Lower lobe of right lung (tissue), 2 donors: ENCODE data around the gene YDJC. TPM values are rescaled to one million over a fixed set of nuclear protein-coding genes. Genes with fewer than 3 reads are reported as not detected.
A peak's percentile ranks its signal among the peaks of the same experiment; 100 is the strongest.
"Not testable (repeated sequence)": the region's sequence is repeated elsewhere in the genome, so short reads cannot be mapped to it uniquely, and the experiment has no call there.

Experiments used
- ATAC-seq, 2 donors: fragments of 200-7000 bp; cut with Tn5 transposase; one replicate each; pipeline ENCODE4 v1.9.1; 2020 to 2022; ENCODE audit warnings: mild to moderate bottlenecking in 2 of 2, moderate library complexity in 2 of 2
- DNase-seq: peaks from one replicate; pipeline ENCODE4 v3.0.0-alpha.2; 2020
- H3K27ac ChIP-seq: fragments of 200-600 bp; one replicate; pipeline ENCODE4 v1.8.0; 2022
- H3K27me3 ChIP-seq: fragments of 200-600 bp; one replicate; pipeline ENCODE4 v1.8.0; 2022; ENCODE audit warnings: low read depth
- H3K36me3 ChIP-seq: fragments of 200-600 bp; one replicate; pipeline ENCODE4 v1.8.0; 2022; ENCODE audit warnings: mild to moderate bottlenecking
- H3K4me1 ChIP-seq: fragments of 200-600 bp; one replicate; pipeline ENCODE4 v1.8.0; 2022
- H3K4me3 ChIP-seq: fragments of 200-600 bp; one replicate; pipeline ENCODE4 v1.8.0; 2022; ENCODE audit warnings: mild to moderate bottlenecking
- H3K9me3 ChIP-seq: fragments of 200-600 bp; one replicate; pipeline ENCODE4 v1.8.0; 2022
- CTCF ChIP-seq: fragments of 200-600 bp; IDR thresholded peaks from one replicate; pipeline ENCODE4 v1.8.0; 2022; ENCODE audit warnings: antibody characterized with exemption, mild to moderate bottlenecking
- intact Hi-C: fragments of 100-400 bp; cut with DNase I; formaldehyde crosslinking; loops from one replicate; pipeline ENCODE4 v1.11.0; 2022
- total RNA-seq: library from RNA; stranded (reverse); fragmentation: NEBNext Ultra II Directional; extraction: Animal tissue kit (Norgen Biotek cat#: 25700); gene quantifications from one replicate; pipeline ENCODE4 v1.2.1, GENCODE V29; 2021
- donor health status: DM: no; HTN: yes; CAD: no; lungs with severe emphysema.

Gene YDJC
- total RNA-seq, 1 donor from 2014 or later = 13.1 TPM

- Histone ChIP-seq H3K4me3 (no peak overlapping the region), H3K9me3 (no peaks in the 10 kb centered on the region), H3K27ac (no peak overlapping the region), H3K36me3 (peaks cover 56% of the 10 kb centered on the region), H3K4me1 (no peaks in the 10 kb centered on the region), H3K27me3 (no peaks in the 10 kb centered on the region)
- DNase-seq (no peak), ATAC-seq (peak in 1 of 2 donors; percentile 9)
- no peak for TF ChIP-seq CTCF
- intact Hi-C loops = no loop called here
Measured at GRCh38 chr22:21611210-21611977, 18.4 kb downstream of the YDJC start.

DNA sequence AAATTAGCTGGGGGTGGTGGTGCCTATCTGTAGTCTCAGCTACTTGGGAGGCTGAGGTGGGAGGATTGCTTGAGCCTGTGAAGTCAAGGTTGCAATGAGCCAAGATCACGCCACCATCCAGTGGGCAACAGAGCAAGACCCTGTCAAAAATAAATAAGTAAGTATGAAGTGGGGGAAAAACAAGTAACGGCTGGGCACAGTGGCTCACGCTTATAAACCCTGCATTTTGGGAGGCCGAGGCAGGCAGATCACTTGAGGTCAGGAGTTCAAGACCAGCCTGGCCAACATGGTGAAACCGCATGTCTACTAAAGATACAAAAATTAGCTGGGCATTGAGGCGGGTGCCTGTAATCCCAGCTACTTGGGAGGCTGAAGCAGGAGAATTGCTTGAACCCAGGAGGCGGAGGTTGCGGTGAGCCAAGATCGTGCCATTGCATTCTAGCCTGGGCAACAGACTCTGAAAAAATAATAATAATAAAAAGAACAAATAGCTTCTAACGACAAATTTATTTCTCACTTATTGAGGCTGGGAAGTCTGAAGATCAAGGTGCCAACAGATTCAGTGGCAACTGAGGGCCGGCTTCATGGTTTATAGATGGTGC is 20.2 kb downstream of the YDJC start:
- intact Hi-C loops, H3K4me1 ChIP-seq, H3K4me3 ChIP-seq, H3K27me3 ChIP-seq, ATAC-seq, H3K9me3 ChIP-seq, DNase-seq, H3K27ac ChIP-seq: not testable (repeated sequence)
- peaks cover 38% of the 10 kb centered on the region for H3K36me3 ChIP-seq

GRCh38 chr22:21606775-21607174 is 23.0 kb downstream of the YDJC start:
- Histone ChIP-seq H3K27me3 (no peaks in the 10 kb centered on the region), H3K4me1 (no peaks in the 10 kb centered on the region), H3K36me3 (peaks cover 13% of the 10 kb centered on the region), H3K27ac (no peak overlapping the region), H3K9me3 (no peaks in the 10 kb centered on the region), H3K4me3 (no peak overlapping the region)
- intact Hi-C loops = no loop called here
- no peak for TF ChIP-seq CTCF
- DNase-seq (no peak), ATAC-seq (peak in 1 of 2 donors; percentile 7)

- intact Hi-C loops = no loop called here
- H3K4me3 ChIP-seq = no peak overlapping the region
- TF ChIP-seq CTCF = no peak
- DNase-seq (no peak), ATAC-seq (no peak)
- peaks cover 5% of the 10 kb centered on the region for H3K36me3 ChIP-seq
- H3K27ac ChIP-seq = no peak overlapping the region
- H3K4me1 ChIP-seq = no peaks in the 10 kb centered on the region
- H3K27me3 ChIP-seq = no peaks in the 10 kb centered on the region
- no peaks in the 10 kb centered on the region for H3K9me3 ChIP-seq
Measured at GRCh38 chr22:21605887-21606564, 23.8 kb downstream of the YDJC start.

DNA sequence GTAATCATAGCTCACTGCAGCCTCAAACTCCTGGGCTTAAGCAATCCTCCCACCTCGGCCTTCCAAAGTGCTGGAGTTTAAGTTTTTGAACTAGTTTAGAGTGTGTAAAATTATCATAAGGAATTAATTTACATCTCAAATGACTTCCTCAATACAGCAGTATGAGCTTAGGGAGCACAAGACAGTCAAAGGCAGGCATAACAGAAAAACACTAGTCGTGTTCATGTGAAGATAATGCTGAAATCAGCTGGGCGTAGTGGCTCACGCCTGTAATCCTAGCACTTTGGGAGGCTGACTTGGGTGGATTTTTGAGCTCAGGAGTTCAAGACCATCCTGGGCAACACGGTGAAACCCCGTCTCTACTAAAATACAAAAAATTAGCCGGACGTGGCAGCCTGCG is 25.8 kb downstream of the YDJC start:
- Histone ChIP-seq H3K4me3 (no peak overlapping the region), H3K36me3 (no peaks in the 10 kb centered on the region), H3K27ac (no peak overlapping the region), H3K27me3 (no peaks in the 10 kb centered on the region), H3K9me3 (no peaks in the 10 kb centered on the region), H3K4me1 (peaks cover under 1% of the 10 kb centered on the region)
- ATAC-seq = no peak
- no peak for TF ChIP-seq CTCF
- intact Hi-C loops = no loop called here
- DNase-seq = no peak

- H3K27me3 ChIP-seq = no peaks in the 10 kb centered on the region
- DNase-seq (no peak), ATAC-seq (no peak)
- no peaks in the 10 kb centered on the region for H3K36me3 ChIP-seq
- intact Hi-C loops = no loop called here
- no peak for TF ChIP-seq CTCF
- no peak overlapping the region for H3K27ac ChIP-seq
- no peaks in the 10 kb centered on the region for H3K9me3 ChIP-seq
- peaks cover 6% of the 10 kb centered on the region for H3K4me1 ChIP-seq
- no peak overlapping the region for H3K4me3 ChIP-seq
Measured at GRCh38 chr22:21602579-21602978, 27.2 kb downstream of the YDJC start.
